ENCODE results near the gene CDH7. TPM values are rescaled to one million over a fixed set of nuclear protein-coding genes. Genes with fewer than 3 reads are reported as not detected.

The CDH7 gene
- total RNA-seq, 1 donor from 2014 or later = 9.2 TPM

DNA sequence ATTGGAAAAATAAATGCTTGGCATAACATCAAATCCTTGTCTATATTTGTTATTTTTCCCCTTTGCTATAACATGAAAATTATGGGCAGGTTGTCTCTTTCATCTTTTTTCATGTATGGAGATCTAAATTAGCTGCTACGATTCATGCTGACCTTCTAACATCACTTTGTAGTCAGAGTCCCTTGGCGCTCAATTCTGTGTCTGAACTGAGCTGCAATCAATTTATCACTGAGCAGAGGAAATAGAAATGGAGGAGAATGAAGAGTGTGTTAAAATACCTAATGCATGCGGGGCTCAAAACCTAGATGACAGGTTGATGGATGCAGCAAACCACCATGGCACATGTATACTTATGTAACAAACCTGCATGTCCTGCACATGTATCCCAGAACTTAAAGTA lies 168.9 kb downstream of the CDH7 start:
- no peak overlapping the region for H3K27ac Mint-ChIP-seq
- H3K9me3 Mint-ChIP-seq (ENCODE audit: low read depth) = no peaks in the 10 kb centered on the region
- H3K4me3 Mint-ChIP-seq (ENCODE audit: low read depth) = no peak overlapping the region
- DNase-seq (ENCODE audit: low spot score, unreplicated experiment) = no peak
- H3K27me3 Mint-ChIP-seq = no peaks in the 10 kb centered on the region
- H3K36me3 Mint-ChIP-seq (ENCODE audit: insufficient read depth) = no peaks in the 10 kb centered on the region
- no peaks in the 10 kb centered on the region for H3K4me1 Mint-ChIP-seq (ENCODE audit: low read depth)
- TF ChIP-seq, protein P1, sequence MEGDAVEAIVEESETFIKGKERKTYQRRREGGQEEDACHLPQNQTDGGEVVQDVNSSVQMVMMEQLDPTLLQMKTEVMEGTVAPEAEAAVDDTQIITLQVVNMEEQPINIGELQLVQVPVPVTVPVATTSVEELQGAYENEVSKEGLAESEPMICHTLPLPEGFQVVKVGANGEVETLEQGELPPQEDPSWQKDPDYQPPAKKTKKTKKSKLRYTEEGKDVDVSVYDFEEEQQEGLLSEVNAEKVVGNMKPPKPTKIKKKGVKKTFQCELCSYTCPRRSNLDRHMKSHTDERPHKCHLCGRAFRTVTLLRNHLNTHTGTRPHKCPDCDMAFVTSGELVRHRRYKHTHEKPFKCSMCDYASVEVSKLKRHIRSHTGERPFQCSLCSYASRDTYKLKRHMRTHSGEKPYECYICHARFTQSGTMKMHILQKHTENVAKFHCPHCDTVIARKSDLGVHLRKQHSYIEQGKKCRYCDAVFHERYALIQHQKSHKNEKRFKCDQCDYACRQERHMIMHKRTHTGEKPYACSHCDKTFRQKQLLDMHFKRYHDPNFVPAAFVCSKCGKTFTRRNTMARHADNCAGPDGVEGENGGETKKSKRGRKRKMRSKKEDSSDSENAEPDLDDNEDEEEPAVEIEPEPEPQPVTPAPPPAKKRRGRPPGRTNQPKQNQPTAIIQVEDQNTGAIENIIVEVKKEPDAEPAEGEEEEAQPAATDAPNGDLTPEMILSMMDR (IDR thresholded peaks at IDR 0.05; ENCODE audit: unreplicated experiment) = no peak

DNA sequence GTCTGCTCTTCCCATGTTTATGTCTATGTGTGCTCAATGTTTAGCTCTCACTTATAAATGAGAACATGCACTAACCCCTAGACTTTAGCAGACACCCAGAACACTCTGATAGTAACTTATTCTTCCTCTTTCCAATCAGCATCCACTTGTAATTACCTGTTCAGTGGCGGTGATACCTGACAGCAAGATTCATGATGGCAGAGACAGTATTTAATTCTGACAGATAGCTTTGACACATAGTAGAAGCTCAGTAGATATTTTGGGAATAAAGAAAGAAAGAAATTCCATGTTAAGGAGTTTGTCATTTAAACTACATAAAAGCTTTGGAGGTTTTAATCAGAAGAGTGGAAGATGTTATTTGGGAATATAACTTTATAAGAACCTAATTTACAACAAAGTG lies 171.3 kb downstream of the CDH7 start:
- Mint-ChIP-seq H3K9me3 (ENCODE audit: low read depth) (no peaks in the 10 kb centered on the region), H3K4me1 (ENCODE audit: low read depth) (peaks cover 3% of the 10 kb centered on the region), H3K4me3 (ENCODE audit: low read depth) (no peak overlapping the region), H3K27ac (no peak overlapping the region), H3K27me3 (no peaks in the 10 kb centered on the region), H3K36me3 (ENCODE audit: insufficient read depth) (no peaks in the 10 kb centered on the region)
- TF ChIP-seq, protein P1 (IDR thresholded peaks at IDR 0.05; ENCODE audit: unreplicated experiment) = no peak
- no peak for DNase-seq (ENCODE audit: low spot score, unreplicated experiment)

- Mint-ChIP-seq H3K4me1 (ENCODE audit: low read depth) (peaks cover 3% of the 10 kb centered on the region), H3K27ac (no peak overlapping the region), H3K4me3 (ENCODE audit: low read depth) (no peak overlapping the region), H3K36me3 (ENCODE audit: insufficient read depth) (no peaks in the 10 kb centered on the region), H3K9me3 (ENCODE audit: low read depth) (no peaks in the 10 kb centered on the region), H3K27me3 (no peaks in the 10 kb centered on the region)
- TF ChIP-seq, protein P1 (IDR thresholded peaks at IDR 0.05; ENCODE audit: unreplicated experiment) = no peak
- DNase-seq (ENCODE audit: low spot score, unreplicated experiment) = no peak
These were observed 174.1 kb downstream of the CDH7 start for GRCh38 chr18:65924904-65925303.

- H3K4me3 Mint-ChIP-seq (ENCODE audit: low read depth) = no peak overlapping the region
These were observed 184.1 kb downstream of the CDH7 start for GRCh38 chr18:65934874-65935273.

DNA sequence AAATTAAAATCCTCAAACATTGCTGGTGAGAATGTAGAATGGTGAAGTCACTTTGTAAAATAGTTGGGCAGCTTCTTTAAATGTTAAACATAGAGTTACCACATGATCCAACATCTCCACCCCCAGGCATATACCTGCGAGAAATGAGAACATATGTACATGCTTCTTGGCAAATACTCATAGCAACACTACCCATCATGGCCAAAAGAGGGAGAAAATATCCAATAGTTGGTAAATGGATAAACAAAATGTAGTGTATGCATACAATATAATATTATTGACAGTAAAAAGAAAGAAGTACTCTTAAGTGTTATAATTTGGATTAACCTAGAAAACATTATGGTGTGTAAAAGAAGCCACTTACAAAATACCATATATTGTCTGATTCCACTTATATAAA lies 185.9 kb downstream of the CDH7 start:
- no peak overlapping the region for H3K27ac Mint-ChIP-seq
- H3K4me1 Mint-ChIP-seq (ENCODE audit: low read depth) = peaks cover 8% of the 10 kb centered on the region
- H3K27me3 Mint-ChIP-seq = no peaks in the 10 kb centered on the region
- TF ChIP-seq, protein P1 (IDR thresholded peaks at IDR 0.05; ENCODE audit: unreplicated experiment) = no peak
- no peak for DNase-seq (ENCODE audit: low spot score, unreplicated experiment)
- no peak overlapping the region for H3K4me3 Mint-ChIP-seq (ENCODE audit: low read depth)
- peaks cover 17% of the 10 kb centered on the region for H3K9me3 Mint-ChIP-seq (ENCODE audit: low read depth)
- peaks cover 2% of the 10 kb centered on the region for H3K36me3 Mint-ChIP-seq (ENCODE audit: insufficient read depth)

More at GRCh38 chr18:65934874-65935273, 184.1 kb downstream of the CDH7 start:
- H3K27me3 Mint-ChIP-seq = no peaks in the 10 kb centered on the region
- H3K9me3 Mint-ChIP-seq (ENCODE audit: low read depth) = peaks cover 17% of the 10 kb centered on the region
- no peak overlapping the region for H3K27ac Mint-ChIP-seq
- TF ChIP-seq, protein P1 (IDR thresholded peaks at IDR 0.05; ENCODE audit: unreplicated experiment) = no peak
- no peak for DNase-seq (ENCODE audit: low spot score, unreplicated experiment)
- H3K4me1 Mint-ChIP-seq (ENCODE audit: low read depth) = peaks cover 8% of the 10 kb centered on the region
- H3K36me3 Mint-ChIP-seq (ENCODE audit: insufficient read depth) = peaks cover 2% of the 10 kb centered on the region
